Panc1 (cell line): Measurements from ENCODE around the gene ZNF506.

Experiments
- POLR2AphosphoS5 ChIP-seq: IDR thresholded peaks from 2 replicates; pipeline ENCODE4 v1.6.1; 2012; ENCODE audit warnings: mild to moderate bottlenecking, low read depth, low read length, moderate library complexity
- SIN3A ChIP-seq: IDR thresholded peaks from 2 replicates; pipeline ENCODE4 v1.6.1; 2012; ENCODE audit warnings: low read depth, mild to moderate bottlenecking, low read length, moderate library complexity, borderline replicate concordance; ENCODE audit not compliant: insufficient read depth
- TF ChIP-seq, protein P1 (sequence below): fragments of 450-650 bp; IDR thresholded peaks from 2 replicates; pipeline ENCODE4 v1.5.1; 2017; ENCODE audit warnings: mild to moderate bottlenecking

- TF ChIP-seq SIN3A (no peak), POLR2AphosphoS5 (no peak)
- TF ChIP-seq, protein P1, sequence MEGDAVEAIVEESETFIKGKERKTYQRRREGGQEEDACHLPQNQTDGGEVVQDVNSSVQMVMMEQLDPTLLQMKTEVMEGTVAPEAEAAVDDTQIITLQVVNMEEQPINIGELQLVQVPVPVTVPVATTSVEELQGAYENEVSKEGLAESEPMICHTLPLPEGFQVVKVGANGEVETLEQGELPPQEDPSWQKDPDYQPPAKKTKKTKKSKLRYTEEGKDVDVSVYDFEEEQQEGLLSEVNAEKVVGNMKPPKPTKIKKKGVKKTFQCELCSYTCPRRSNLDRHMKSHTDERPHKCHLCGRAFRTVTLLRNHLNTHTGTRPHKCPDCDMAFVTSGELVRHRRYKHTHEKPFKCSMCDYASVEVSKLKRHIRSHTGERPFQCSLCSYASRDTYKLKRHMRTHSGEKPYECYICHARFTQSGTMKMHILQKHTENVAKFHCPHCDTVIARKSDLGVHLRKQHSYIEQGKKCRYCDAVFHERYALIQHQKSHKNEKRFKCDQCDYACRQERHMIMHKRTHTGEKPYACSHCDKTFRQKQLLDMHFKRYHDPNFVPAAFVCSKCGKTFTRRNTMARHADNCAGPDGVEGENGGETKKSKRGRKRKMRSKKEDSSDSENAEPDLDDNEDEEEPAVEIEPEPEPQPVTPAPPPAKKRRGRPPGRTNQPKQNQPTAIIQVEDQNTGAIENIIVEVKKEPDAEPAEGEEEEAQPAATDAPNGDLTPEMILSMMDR, result no peak
Measured at GRCh38 chr19:19744641-19745040, 76.9 kb downstream of the ZNF506 start.
